Measurements from ENCODE around the gene RPL19.

- TF ChIP-seq CTCF (conservative IDR thresholded peaks at IDR 0.05; ENCODE audit: low read depth in 2 of 2) (no peak), EZH2 (IDR thresholded peaks at IDR 0.05; ENCODE audit: low read depth, unreplicated experiment) (no peak), POLR2AphosphoS5 (IDR thresholded peaks at IDR 0.05; ENCODE audit: low read depth) (no peak), CREB1 (CRISPR knock-in tag; IDR thresholded peaks at IDR 0.05; ENCODE audit: low read depth) (no peak), STAT1 (IDR thresholded peaks at IDR 0.05; ENCODE audit: unreplicated experiment) (no peak), EZH2phosphoT487 (IDR thresholded peaks at IDR 0.05; ENCODE audit: unreplicated experiment) (no peak), ZNF331 (CRISPR knock-in tag; IDR thresholded peaks at IDR 0.05; ENCODE audit: low read depth) (no peak)
Measured at GRCh38 chr17:39219647-39220154, 19.6 kb downstream of the RPL19 start.
